NCI-H345 treated with DMSO at 0.1 percent for 48 hours (cell line): ENCODE results near the gene PSAT1.
"Not testable (repeated sequence)": the region's sequence is repeated elsewhere in the genome, so short reads cannot be mapped to it uniquely, and the experiment has no call there.

Experiments
- DNase-seq: peaks from one replicate; lab custom pipeline; 2025; ENCODE audit not compliant: unreplicated experiment; lab: John Stamatoyannopoulos, UW

Gene PSAT1

DNA sequence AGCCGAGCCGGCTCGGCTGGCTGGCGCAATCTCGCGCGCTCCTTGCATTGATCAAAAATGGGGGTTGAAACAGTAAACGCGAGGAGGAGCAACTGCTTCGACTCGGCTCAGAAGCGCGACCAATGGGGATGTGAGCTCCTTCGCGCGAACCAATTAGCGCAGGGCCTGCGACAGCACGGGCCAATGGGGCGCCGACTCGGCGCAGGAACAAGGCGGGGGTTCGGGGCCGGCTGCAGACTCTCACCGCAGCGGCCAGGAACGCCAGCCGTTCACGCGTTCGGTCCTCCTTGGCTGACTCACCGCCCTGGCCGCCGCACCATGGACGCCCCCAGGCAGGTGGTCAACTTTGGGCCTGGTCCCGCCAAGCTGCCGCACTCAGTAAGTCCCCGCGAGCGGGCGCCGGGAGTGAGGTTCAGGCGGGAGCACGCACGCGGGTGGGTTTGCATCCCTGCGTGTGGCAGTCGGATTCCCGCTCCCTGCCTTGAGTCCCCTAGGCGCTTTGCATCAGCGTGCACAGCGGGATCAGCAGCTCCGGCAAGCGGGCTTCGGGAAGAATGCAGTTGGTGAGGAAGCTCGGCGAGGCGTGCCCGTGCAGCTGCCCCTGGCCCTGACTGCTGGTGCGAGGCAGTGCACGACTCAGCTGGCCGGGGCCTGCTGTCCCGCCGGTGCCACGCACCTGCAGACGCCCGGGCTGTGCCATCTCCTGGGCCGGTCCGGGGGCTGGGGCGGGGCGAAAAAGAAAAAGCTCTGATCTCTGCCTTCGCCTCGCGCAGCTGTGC is at the start of gene PSAT1:
TSS of gene PSAT1 (plus strand) at position 233 of the 779 bp plus-strand sequence. CDS start at position 319, 86 bp downstream.
- peak; percentile 92 for DNase-seq

DNA sequence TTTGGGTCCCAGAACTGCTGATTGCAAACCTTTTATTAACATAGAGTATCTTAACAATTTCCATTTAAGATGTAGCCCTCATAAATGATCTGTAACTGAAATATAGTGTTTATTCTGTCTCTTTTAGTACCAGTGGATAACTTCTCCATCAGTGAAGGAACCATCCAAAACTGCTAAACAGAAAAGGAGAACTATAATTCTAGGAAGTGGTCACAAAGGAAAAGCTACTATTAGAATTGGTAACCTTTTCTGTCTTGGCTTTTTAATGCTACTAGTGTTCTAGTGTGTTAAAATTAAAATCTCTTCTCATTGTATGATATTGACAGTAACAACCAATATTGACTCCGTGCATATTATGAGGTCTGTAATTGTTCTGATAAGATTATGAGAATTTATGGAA is 48.3 kb upstream of the PSAT1 start:
- no peak for DNase-seq

DNA sequence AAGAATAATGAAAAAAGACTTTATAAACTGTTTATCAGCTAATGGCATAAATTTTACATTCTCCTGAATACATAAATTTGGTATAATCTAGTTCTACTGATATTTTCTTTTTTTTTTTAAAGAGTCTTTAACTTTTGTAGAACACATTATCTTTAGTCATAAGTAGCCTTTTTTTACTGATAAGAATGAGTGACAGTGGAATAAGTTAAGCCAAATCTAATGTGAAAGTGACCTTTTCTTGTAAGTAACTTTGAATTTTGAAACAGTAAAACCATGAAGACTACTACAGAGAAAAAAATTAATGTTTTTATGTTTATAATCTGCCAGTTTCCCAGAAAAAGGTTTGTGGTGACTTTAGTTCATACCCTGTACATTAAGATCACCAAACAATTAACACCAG is 47.4 kb upstream of the PSAT1 start:
- no peak for DNase-seq

DNA sequence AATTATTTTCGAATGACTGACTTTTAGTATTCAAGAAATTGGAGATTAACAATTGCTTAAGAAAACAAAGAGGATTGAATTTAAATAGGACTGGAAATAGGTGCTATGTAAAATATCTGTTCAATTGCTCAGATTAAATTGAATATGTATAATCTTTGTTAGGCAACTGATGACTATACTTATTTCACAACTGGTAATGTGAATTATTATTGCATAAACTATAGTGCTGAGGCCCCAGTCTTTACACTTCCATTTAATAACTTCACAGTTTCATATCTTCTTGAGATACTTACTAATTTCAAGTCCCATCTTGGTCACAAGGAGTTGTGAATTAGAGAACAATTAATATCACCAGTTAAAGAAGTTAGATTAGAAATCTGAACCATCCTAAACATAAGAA is 44.3 kb upstream of the PSAT1 start:
- DNase-seq, result no peak

DNA sequence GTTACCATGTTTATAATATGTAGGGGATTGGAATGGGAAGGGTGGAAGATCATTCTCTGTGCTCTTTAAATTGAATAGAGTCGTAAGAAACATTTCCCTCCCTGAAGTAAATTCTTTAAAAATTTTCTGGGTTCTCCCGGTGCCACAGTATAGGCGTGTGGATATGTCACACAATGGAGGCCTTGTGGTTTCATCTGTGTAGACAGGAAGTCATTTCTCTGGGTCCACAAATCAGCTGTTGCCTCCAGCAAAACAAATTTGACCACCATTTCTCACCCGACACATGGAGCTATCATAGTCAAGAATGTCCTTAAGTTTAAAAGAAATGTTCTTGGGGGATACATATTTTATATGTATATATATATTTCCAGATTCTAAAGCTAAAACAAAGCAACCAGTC is 43.6 kb upstream of the PSAT1 start:
- DNase-seq, result no peak

DNA sequence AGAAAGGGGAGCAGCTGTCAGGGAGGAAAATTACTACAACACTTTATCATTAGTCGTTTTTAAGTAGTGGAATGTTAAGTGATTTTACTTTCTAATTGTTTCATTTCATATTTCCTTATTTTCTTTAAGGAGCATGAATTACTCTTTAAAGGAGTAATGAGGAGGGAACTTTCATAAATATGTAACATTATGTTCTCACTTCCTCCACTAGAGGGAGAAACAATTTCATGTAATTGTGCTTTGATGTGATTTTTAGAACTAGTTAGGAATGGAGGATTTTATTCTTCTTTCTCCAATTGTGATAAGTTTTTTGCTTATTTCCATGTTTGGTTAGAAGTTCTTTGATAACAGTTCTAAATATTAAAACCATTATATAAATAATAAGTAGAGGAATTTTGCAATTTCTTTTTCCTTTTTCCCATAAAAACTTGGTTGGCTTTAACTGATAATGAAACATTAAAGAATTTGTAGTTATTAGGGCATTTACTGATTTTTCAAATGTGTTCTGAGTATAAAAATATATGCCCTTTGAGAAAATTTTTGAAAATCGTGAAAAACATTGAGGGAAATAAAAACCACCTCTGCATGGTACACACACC is 35.4 kb upstream of the PSAT1 start:
- DNase-seq, result no peak

DNA sequence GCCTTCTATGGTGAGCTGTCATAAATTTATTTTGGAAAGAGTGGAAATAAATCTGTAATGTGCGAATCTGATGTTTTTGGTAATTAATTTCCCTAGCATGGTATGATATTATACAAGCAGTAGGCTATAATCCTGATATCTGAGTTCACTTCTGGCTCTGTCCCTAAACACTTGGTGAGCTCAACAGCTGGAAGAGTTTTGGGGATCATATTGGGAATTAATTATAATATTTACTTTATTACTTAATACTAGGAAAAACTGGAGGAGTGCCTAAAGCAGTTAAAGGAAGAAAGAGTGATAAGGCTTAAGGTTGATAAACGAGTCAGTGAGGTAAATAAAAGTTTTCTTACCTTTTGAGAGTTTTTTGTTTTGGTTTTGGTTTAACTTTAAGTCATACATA is 34.3 kb upstream of the PSAT1 start:
- no peak for DNase-seq

DNA sequence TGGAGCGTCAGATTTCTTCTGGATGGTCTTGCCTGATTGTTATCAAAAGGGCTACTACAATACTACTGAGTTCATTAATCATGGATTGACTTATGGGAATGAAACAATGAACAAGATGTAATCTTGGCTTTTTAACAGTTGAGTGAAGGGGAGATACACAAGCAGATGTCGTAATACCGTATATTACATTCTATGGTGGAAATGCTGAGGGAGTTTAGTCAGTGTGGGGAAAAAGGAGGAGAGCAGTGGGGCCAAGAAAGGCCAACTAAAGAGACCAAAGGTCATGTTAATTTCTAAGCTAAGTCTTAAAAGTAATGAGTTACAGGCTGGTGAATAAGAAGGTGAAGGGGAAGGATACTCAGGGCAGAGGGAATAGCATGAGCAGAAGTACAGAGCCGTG is 29.0 kb upstream of the PSAT1 start:
- DNase-seq, result no peak

DNA sequence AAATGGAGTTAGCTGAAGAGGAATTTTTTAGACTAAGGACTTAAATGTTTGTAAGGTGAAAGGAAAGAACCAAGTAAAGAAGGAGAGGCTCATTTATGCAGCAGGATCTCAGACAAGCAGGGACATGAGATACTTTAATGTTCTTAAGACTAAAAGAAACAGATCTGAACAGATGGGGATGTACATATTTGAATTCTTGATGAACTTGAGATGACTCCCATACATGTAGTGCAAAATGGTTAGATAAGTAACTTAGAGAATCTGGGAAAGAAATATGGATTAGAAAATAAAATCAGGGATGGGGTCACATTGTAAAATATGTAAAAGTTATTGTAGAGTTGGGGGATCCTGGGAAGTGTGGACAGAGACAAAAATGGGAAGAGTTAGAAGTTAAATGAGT is 27.1 kb upstream of the PSAT1 start:
- DNase-seq, result no peak

DNA sequence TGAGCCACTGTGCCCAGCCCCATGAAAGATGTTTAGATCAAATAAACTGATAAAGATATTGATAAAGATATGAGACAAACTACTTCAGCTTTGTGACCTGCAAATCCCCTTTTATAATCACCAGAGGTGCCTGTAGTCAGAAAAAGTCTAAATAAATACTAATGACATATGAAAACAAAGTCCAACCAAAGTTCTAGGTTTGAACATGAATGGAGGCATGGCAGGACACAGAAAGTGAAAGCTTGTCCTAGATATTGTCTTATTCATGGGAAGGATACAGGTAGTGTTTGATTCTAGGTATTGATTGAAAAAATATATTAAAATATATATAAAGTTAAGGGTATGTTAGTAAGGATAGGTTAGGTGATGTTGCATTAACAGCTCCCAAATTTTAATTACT is 24.6 kb upstream of the PSAT1 start:
- DNase-seq, result no peak

DNA sequence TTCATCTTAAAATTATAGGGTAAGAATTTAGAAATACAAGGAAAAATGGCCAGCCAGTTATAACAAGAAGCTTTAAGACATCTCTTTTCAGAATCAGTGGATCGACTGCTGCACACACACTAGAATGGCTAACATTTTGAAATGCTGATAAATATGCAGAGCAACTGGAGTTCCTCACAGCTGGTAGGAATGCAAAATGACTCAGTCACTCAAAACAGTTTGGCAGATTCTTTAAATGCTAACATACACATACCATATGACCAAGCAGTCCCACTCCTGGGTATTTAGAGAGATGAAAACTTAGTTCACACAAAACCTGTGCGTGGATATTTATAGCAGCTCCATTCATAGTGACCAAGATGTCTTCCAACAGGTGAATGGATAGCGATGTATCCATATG is 23.2 kb upstream of the PSAT1 start:
- DNase-seq, result no peak

DNA sequence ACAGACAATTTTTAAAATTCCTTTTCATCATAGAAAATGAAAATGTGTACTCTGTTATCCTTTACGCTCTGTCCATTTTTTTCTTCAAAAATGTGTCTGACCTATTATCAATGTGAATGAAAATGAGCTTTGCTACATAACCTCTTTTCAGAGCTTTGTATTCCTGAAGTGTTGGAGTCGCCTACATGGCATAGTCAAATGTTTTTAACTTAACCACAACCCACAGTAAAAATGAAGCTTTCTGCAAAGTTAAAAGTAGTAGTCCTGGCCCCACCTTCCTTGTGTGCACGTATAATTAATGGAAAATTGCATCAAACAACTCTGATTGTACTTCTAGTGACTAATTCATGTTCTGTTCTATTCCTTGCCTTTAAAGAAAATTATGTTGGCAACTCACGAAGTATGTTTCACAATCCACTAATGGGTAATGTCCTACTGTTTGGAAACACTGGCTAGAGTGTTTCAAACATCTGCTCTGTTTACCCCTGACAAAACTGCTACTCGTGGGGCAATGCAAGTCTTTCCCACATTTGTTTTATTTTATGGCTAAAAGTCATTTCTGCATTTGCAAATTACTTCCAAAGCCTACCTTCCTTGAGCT is 18.6 kb upstream of the PSAT1 start:
- DNase-seq, result no peak

DNA sequence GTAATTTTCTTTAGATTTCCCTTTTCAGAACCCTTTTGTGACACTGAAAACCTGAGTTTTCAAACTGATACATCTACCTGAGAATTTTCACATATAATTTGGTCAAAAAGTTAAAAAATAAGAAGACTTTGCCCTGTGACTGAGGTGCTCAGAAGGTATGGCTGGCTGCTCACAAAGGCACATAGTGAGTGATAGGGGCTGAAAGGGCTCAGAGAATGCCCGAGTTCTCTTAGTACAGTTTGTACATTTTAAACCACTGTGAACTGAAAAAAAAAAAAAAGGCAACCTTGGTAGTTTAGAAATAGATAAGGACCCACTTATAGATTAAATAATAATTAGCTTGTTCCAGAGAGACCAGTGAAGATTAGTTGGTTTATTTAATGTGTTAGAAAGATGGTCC is 18.1 kb upstream of the PSAT1 start:
- no peak for DNase-seq

DNA sequence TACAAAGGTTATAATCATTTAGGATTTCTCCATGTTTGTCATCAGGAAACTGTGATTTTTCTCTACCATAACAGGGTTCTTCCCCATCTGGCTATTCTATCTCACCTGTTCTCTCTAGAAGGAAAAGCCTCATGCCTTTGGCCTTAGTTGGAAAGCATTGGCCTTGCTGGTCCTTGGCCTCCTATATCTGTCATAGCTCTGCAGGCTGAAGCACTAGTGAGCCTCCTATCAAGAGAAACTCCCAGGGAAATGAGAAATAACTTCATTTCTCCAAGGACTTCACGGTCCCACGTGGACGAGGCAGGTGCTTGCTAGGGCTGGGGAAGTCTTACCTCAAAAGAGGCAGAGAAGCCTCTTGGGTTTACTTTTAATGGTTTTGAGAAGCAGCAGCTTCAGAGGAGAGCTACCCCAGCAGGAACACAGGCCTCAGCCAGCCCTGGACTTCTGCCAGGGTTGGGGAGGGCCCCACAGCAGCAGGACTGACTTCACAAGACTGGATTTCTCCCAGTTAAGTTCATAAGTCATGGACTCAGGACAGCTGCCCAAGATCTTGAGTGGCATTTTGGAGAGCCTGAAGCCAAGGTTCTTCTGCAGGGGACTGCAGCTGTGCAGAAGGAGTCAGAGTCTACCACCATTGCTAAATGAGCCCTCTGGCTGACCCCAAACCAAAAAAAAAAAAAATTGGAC is 15.8 kb upstream of the PSAT1 start:
- no peak for DNase-seq

DNA sequence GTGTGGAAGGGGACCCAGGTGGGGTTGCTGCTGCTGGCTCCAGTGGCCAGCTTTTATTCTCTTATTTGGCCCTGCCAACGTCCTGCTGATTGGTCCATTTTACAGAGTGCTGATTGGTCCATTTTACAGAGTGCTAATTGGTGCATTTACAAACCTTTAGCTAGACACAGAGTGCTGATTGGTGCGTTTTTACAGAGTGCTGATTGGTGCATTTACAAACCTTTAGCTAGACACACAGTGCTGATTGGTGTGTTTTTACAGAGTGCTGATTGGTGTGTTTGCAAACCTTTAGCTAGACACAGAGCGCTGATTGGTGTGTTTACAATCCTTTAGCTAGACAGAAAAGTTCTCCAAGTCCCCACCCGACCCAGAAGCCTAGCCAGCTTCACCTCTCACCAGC is 12.7 kb upstream of the PSAT1 start:
- DNase-seq, result not testable (repeated sequence)

DNA sequence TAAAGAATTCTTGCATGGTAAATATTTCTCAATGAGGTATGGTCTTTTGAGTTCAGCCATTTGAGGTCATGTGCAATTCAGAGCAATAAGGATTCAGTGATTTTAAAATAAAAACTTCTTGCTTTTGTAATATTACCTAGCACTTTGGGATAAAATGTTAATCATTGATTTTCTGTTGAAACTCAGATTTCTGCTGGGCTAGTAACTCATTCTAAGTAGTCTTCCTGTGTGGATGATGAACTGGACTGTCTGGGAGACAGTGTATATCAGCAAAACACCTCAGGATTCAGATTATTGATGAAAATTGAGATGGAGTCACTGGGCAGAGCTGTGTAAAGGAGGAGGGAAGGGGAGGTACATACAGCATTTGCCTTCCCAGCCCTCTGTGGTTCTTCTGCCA is 10.8 kb upstream of the PSAT1 start:
- no peak for DNase-seq

DNA sequence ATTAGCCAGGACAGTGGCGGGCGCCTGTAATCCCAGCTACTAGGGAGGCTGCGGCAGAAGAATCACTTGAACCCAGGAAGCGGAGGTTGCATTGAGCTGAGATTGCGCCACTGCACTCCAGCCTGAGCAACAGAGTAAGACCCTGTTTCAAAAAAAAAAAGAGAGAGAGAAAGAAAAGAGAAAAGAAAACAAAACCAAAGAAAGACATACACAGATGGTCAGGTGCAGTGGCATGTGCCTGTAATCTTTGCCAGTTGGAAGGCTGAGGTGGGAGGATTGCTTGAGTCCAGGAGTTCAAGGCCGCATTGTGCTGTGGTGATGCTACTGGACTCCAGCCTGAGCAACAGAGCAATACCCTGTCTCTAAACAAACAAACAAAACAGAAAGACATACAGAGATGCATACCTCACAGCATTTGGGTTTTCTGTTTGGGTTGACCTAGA is 10.0 kb upstream of the PSAT1 start:
- no peak for DNase-seq

DNA sequence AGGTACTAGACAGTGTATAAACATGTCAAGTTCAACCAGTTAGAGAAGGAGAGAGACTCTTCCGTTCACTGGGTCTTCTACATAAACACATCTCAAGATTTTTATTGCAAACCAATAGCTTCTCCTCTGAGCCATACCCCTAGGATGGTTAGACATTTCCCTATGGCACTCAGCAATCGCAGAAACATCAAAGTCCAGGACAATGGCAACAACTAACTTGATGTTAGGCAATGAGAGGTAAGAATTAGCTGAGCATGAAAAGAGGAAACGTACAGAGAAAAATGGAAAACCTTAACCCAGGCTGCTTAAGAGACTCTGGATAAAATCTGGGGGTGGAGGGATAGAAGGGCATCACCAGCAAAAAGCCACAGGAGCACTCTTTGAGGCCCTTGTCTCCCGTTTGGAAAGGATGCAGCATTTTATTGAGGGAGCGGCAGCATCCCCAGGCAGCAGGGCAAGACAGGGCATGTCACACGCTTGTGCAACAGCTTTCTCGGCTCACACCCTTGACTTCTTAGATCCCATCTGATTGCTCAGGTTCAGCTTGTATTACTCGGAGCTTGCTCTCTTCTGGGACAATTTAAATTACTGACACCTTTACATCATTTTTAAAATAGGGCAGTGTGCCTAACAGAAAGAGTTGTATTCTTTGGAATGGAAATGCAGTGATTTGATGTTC is 8.6 kb upstream of the PSAT1 start:
- peak; percentile 52 for DNase-seq

DNA sequence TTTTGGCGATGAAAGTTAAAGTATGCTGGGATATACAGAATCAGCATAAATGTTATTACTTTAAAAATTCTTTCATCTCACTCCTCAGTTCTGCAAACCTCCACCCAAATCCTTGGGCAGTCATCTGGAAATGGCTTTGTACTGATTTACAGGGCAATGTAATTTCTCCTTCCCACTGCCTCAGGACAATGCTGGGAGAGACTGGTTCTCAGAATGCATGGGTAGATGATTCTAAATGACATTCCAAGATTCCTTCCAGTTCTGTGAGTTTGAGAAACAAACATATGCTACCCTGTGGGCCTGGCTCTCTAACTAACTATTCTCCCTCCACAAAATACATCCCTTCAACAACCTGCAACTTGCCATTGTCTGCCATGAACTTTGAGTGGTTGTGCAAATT is 7.5 kb upstream of the PSAT1 start:
- no peak for DNase-seq

DNA sequence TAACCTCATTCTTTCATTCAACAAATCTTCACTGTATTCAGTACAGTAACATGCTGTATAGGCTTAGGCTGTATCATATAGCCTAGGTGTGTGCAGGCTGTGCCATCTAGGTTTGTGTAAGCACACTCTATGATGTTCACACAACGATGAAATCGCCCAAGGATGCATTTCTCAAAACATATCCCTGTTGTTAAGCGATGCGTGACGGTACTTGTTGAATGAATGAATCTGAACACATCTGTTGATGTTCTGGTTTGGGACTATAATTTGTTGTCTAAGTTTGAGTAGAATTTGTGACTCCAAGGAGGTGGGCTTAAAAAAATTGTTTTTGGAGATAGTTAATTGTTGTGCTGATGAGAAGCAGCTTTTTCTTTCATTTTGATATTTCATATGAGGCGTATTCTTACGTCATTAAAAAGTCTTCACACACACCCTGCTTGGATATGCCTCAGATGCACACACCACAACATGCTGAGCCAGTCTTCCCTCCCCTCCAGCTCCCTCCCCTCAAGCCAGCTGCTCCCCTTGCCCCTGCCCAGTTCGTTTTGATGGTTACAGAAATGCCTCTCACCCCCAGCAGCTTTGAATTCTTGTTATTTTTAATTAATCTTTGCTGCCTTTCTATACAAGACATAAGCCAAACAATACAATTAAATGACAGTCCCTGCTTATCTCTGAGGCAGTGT is 5.5 kb upstream of the PSAT1 start:
- no peak for DNase-seq

DNA sequence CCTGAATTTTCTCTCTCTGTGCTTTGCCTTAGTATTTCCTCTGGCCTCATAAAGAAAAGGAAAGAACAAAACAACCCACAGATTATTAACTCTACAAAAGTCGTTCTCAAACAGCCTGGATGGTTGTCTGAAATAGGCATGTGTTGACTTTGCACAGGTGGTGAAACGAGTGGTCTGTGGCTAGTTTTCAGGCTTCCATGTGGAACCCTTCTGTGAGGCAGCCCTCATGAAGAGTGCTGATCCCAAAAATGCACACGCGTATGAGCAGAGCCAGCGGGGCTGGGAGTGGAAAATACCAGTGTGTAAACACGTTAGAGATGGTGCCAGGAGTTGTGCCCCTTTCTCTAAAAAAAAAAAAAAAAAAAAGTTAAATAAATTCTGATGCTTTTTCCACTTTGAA is 4.9 kb upstream of the PSAT1 start:
- DNase-seq, result peak; percentile 29
